ENCODE measurements around the gene TIGD6.

The TIGD6 gene

DNA sequence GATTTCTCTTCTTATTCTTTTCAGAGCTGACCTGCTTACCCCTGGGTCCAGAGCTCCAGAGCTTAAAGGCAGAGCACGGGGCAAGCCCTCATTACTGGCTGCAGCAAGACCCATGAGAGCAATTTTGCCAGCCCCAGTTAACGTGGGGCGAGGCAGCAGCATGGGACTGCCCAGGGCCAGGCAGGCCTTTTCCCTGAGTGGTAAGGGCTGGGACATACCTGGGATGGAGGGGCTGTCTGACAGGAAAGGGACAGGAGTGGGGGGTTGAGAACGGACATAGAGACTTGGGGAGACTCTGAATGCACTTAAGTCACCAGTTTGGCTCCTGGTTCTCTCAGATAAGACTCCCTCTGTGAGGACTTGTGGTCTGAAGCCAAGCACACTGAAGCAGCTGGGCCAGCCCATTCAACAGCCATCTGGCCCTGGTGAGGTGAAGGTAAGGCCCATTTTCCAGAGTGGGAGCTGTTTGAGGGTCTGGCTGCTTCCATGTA is 26.3 kb upstream of the TIGD6 start:
- no peak for DNase-seq (ENCODE audit: extremely low read depth, low read depth)
- TF ChIP-seq, protein P1, sequence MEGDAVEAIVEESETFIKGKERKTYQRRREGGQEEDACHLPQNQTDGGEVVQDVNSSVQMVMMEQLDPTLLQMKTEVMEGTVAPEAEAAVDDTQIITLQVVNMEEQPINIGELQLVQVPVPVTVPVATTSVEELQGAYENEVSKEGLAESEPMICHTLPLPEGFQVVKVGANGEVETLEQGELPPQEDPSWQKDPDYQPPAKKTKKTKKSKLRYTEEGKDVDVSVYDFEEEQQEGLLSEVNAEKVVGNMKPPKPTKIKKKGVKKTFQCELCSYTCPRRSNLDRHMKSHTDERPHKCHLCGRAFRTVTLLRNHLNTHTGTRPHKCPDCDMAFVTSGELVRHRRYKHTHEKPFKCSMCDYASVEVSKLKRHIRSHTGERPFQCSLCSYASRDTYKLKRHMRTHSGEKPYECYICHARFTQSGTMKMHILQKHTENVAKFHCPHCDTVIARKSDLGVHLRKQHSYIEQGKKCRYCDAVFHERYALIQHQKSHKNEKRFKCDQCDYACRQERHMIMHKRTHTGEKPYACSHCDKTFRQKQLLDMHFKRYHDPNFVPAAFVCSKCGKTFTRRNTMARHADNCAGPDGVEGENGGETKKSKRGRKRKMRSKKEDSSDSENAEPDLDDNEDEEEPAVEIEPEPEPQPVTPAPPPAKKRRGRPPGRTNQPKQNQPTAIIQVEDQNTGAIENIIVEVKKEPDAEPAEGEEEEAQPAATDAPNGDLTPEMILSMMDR (IDR thresholded peaks at IDR 0.05; ENCODE audit: low read depth, low read length, missing control alignments), result no peak

DNA sequence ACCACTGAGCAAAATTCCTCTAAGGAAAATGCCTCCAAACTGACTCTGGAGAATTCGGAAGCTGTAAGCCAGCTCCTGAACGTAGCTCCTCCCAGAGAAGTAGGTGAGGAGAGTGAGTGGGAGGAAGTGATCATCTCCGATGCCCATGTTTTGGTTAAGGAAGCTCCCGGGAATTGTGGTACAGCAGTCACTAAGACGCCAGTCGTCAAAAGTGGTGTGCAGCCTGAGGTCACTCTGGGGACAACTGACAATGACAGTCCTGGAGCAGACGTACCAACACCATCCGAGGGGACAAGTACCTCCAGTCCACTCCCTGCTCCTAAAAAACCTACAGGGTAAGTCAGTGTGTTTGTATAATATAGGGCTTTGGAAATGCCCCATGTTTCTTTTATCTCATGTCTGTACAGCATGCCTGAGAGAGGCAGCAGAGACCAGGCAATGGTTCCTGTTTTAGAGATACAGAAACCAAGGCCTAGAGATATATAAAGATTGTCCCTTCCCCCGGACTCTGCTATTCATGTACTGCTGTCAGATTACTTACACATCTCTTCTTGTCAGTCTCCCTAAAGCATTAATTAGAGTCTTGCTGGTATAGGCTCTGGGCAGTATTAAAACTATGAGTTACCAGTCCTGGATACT is 24.0 kb upstream of the TIGD6 start:
- TF ChIP-seq, protein P1 (IDR thresholded peaks at IDR 0.05; ENCODE audit: low read depth, low read length, missing control alignments), result no peak
- H3K4me3 ChIP-seq (replicated peaks; ENCODE audit: low read depth, low read length), result no peak overlapping the region
- no peak for DNase-seq (ENCODE audit: extremely low read depth, low read depth)

More for the DNA sequence above, 26.3 kb upstream of the TIGD6 start:
- no peak overlapping the region for H3K4me3 ChIP-seq (replicated peaks; ENCODE audit: low read depth, low read length)

DNA sequence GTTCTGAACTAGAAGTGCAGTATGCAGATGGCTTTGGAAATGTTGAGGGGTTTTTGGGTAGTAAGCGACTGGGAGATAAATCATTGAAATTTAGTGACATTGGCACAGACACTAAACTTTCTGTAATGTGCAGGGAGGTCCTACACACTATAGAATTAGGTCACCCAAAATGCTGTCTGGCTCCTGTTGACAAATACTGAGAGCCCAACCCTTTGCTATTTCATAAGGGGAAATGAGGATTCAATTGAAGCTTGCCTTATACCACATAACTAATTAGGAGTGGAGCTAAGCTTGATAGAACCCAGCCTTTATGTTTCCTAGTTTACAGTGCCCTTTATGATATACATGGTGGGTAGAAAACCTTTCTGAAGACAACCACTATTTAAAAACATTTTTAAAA is 22.7 kb upstream of the TIGD6 start:
- TF ChIP-seq, protein P1 (IDR thresholded peaks at IDR 0.05; ENCODE audit: low read depth, low read length, missing control alignments), result no peak
- no peak for DNase-seq (ENCODE audit: extremely low read depth, low read depth)
- no peak overlapping the region for H3K4me3 ChIP-seq (replicated peaks; ENCODE audit: low read depth, low read length)

DNA sequence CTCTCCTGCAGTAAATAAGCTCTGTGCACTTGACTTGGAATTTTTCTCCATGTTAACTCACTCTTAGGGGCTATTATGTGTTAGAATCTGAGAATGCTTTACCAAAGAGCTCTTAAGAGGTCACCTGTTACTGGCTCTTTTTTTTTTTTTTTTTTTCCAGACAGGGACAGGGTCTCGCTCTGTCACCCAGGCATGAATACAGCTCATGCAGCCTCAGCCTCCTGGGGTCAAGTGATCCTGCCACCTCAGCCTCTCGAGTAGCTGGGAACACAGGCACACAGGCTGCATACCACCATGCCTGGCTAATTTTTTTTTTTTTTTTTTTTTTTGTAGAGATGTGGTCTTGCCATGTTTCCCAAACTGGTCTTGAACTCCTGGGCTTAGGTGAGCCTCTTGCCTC is 22.2 kb upstream of the TIGD6 start:
- DNase-seq (ENCODE audit: extremely low read depth, low read depth), result no peak
- TF ChIP-seq, protein P1 (IDR thresholded peaks at IDR 0.05; ENCODE audit: low read depth, low read length, missing control alignments), result no peak
- no peak overlapping the region for H3K4me3 ChIP-seq (replicated peaks; ENCODE audit: low read depth, low read length)

DNA sequence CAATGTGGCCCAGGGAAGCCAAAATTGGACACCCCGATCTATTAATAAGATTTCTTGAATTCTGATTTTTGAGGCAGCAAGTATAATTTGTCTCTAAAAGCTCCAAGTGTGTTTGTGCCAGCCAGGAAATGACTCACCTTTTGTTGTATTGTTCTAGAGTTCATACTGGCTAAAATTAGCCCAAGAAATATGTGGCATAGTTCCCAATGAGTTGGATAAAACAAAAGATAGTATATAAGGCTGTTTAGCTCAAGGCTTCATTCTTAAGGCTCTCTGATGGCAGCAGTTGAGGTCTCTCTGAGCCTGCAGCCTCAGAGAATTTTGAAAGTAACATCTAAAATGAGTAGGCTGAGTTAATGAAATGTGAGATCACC is 21.7 kb upstream of the TIGD6 start:
- TF ChIP-seq, protein P1 (IDR thresholded peaks at IDR 0.05; ENCODE audit: low read depth, low read length, missing control alignments), result no peak
- H3K4me3 ChIP-seq (replicated peaks; ENCODE audit: low read depth, low read length), result no peak overlapping the region
- DNase-seq (ENCODE audit: extremely low read depth, low read depth), result no peak

DNA sequence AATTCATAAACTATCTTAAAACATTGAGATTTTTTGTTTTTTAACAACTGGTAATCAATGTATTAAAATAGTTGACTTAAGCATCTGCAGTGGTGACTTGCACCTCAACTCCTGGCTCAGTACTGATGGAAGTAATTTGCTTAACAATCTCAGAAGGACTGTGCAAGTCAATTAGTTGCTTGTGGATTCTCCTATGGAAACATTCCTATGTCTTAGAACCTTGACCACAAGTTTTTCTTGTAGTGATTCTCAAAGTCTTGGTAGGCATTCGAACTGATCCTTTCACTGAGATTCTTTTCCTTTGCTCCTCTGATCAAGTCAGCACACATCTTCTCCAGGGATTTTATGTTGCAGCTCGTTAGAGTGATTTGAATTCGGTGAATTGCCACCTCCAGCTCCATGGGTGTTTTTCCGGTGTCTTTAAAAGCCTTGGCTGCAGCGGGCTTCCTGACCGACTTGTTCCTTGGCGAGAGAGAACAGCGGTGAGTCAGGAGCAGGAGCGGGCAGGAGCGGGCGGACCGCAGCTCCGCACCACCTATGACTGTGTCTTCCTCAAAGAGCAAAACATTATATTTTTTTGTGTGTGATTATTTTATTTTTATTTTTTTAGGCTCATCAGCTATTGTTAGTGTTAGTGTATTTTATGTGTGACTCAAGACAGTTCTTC is 21.2 kb upstream of the TIGD6 start:
- no peak for DNase-seq (ENCODE audit: extremely low read depth, low read depth)
- no peak overlapping the region for H3K4me3 ChIP-seq (replicated peaks; ENCODE audit: low read depth, low read length)
- TF ChIP-seq, protein P1 (IDR thresholded peaks at IDR 0.05; ENCODE audit: low read depth, low read length, missing control alignments), result no peak
